OCI-M1 (cell line): ENCODE results near the gene MIEF2.

ENCODE experiments used
- DNase-seq: peaks from one replicate; lab custom pipeline; 2025; lab: John Stamatoyannopoulos, UW

Gene MIEF2

GRCh38 chr17:18256776-18257175 is 3.7 kb upstream of the MIEF2 start:
- no peak for DNase-seq

GRCh38 chr17:18257268-18257981 is 3.0 kb upstream of the MIEF2 start:
- DNase-seq = no peak

- DNase-seq = peak; percentile 78
Measured at GRCh38 chr17:18257982-18258355, 2.5 kb upstream of the MIEF2 start.

- peak; percentile 69 for DNase-seq
Measured at GRCh38 chr17:18258356-18259038, 2.0 kb upstream of the MIEF2 start, which contains the start of gene FLII. Gene FLII, minus strand, starts transcription at chr17:18258738. Its CDS starts 48 bp downstream, at chr17:18258690.

- no peak for DNase-seq
Measured at GRCh38 chr17:18259621-18260331, 686 bp upstream of the MIEF2 start.

GRCh38 chr17:18261146-18261515 is 669 bp downstream of the MIEF2 start:
- DNase-seq = peak; percentile 47

- no peak for DNase-seq
Measured at GRCh38 chr17:18261659-18262058, 1.2 kb downstream of the MIEF2 start.

- DNase-seq = no peak
Measured at GRCh38 chr17:18262111-18262510, 1.6 kb downstream of the MIEF2 start.

- no peak for DNase-seq
Measured at GRCh38 chr17:18262641-18263040, 2.2 kb downstream of the MIEF2 start.

- DNase-seq = no peak
Measured at GRCh38 chr17:18263885-18264682, 3.6 kb downstream of the MIEF2 start.

- DNase-seq = no peak
Measured at GRCh38 chr17:18267366-18267765, 6.9 kb downstream of the MIEF2 start.

- no peak for DNase-seq
Measured at GRCh38 chr17:18267927-18268711, 7.7 kb downstream of the MIEF2 start.

GRCh38 chr17:18270046-18270931 is 9.8 kb downstream of the MIEF2 start:
- DNase-seq = no peak

GRCh38 chr17:18277076-18277475 is 16.6 kb downstream of the MIEF2 start:
- DNase-seq = no peak

GRCh38 chr17:18278867-18279266 is 18.4 kb downstream of the MIEF2 start:
- no peak for DNase-seq

GRCh38 chr17:18280249-18280648 is 19.8 kb downstream of the MIEF2 start:
- DNase-seq = no peak

GRCh38 chr17:18280766-18281371 is 20.4 kb downstream of the MIEF2 start:
- no peak for DNase-seq

GRCh38 chr17:18281788-18282187 is 21.3 kb downstream of the MIEF2 start:
- no peak for DNase-seq

- DNase-seq = no peak
Measured at GRCh38 chr17:18285296-18285695, 24.8 kb downstream of the MIEF2 start.
